ENCODE results near the gene TCF25.
"Not testable (repeated sequence)": the region's sequence is repeated elsewhere in the genome, so short reads cannot be mapped to it uniquely, and the experiment has no call there.

Gene TCF25

DNA sequence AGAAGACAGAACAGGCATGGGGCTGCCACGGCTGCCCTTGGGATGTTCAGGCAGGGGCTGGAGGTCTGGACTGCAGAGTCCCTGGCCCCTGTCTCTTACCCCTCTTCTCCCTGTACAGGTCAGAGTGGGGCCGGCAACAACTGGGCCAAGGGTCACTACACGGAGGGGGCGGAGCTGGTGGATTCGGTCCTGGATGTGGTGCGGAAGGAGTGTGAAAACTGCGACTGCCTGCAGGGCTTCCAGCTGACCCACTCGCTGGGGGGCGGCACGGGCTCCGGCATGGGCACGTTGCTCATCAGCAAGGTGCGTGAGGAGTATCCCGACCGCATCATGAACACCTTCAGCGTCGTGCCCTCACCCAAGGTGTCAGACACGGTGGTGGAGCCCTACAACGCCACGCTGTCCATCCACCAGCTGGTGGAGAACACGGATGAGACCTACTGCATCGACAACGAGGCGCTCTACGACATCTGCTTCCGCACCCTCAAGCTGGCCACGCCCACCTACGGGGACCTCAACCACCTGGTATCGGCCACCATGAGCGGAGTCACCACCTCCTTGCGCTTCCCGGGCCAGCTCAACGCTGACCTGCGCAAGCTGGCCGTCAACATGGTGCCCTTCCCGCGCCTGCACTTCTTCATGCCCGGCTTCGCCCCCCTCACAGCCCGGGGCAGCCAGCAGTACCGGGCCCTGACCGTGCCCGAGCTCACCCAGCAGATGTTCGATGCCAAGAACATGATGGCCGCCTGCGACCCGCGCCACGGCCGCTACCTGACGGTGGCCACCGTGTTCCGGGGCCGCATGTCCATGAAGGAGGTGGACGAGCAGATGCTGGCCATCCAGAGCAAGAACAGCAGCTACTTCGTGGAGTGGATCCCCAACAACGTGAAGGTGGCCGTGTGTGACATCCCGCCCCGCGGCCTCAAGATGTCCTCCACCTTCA lies 61.5 kb downstream of the TCF25 start:
- no peak for TF ChIP-seq CTCF (IDR thresholded peaks at IDR 0.05; ENCODE audit: low read depth, low read length, missing control alignments)
- no peak for DNase-seq (ENCODE audit: low read depth)
- H3K4me3 ChIP-seq (ENCODE audit: low read depth, low read length): no peak overlapping the region
- in situ Hi-C loops (cut with HindIII; ENCODE audit: low sequenced_read_pairs): no loop called here

- H3K4me3 ChIP-seq (ENCODE audit: low read depth, low read length); in situ Hi-C loops (cut with HindIII; ENCODE audit: low sequenced_read_pairs); DNase-seq (ENCODE audit: low read depth): not testable (repeated sequence)
These were observed 62.2 kb downstream of the TCF25 start for GRCh38 chr16:89935620-89936019.

DNA sequence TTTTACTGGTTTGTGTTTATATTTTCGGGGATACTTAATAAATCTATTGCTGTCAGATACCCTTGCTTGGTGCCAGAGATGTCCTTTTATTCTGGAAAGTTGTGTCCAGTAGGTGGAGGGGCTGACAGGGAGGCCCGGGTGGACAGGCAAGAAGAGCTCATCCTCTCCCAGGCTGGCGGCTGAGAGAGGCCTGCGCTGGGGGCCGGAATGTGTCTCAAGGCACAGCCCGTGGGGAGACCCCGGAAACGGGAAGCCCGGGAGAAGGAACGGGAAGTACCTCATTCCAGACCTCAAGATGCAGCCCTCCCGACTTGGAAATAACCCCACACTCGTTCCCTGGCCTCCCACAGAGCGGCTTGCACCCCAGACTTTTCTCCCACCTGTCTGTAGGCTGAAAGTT lies 62.6 kb downstream of the TCF25 start:
- in situ Hi-C loops (cut with HindIII; ENCODE audit: low sequenced_read_pairs): no loop called here

GRCh38 chr16:89936508-89936907 lies 63.1 kb downstream of the TCF25 start:
- in situ Hi-C loops (cut with HindIII; ENCODE audit: low sequenced_read_pairs): no loop called here
- no peak for DNase-seq (ENCODE audit: low read depth)
- no peak overlapping the region for H3K4me3 ChIP-seq (ENCODE audit: low read depth, low read length)
- no peak for TF ChIP-seq CTCF (IDR thresholded peaks at IDR 0.05; ENCODE audit: low read depth, low read length, missing control alignments)

More for the DNA sequence above, 62.6 kb downstream of the TCF25 start:
- no peak for TF ChIP-seq CTCF (IDR thresholded peaks at IDR 0.05; ENCODE audit: low read depth, low read length, missing control alignments)
- DNase-seq (ENCODE audit: low read depth): no peak
- H3K4me3 ChIP-seq (ENCODE audit: low read depth, low read length): no peak overlapping the region

DNA sequence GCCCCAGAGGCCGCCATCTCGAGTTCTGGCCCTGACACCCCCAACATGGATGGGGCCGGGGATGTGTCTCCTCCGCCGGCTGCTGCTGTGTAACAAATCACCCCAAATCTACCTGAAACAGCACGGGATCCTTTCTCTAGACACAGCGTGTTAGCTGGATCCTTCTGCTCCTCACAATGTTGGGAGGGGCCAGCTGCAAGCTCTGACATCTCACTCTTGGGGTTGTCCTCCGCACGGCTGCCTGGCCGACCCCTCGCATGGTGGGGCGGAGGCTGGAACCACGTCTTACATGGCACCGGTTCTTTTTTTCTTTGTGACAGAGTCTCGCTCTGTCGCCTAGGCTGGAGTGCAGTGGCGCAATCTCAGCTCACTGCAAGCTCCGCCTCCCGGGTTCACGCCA lies 63.6 kb downstream of the TCF25 start:
- no peak overlapping the region for H3K4me3 ChIP-seq (ENCODE audit: low read depth, low read length)
- in situ Hi-C loops (cut with HindIII; ENCODE audit: low sequenced_read_pairs): no loop called here
- DNase-seq (ENCODE audit: low read depth): no peak
- TF ChIP-seq CTCF (IDR thresholded peaks at IDR 0.05; ENCODE audit: low read depth, low read length, missing control alignments): no peak

- H3K4me3 ChIP-seq (ENCODE audit: low read depth, low read length): no peak overlapping the region
- no peak for TF ChIP-seq CTCF (IDR thresholded peaks at IDR 0.05; ENCODE audit: low read depth, low read length, missing control alignments)
- in situ Hi-C loops (cut with HindIII; ENCODE audit: low sequenced_read_pairs): no loop called here
- no peak for DNase-seq (ENCODE audit: low read depth)
These were observed 64.9 kb downstream of the TCF25 start for GRCh38 chr16:89938175-89938885.

DNA sequence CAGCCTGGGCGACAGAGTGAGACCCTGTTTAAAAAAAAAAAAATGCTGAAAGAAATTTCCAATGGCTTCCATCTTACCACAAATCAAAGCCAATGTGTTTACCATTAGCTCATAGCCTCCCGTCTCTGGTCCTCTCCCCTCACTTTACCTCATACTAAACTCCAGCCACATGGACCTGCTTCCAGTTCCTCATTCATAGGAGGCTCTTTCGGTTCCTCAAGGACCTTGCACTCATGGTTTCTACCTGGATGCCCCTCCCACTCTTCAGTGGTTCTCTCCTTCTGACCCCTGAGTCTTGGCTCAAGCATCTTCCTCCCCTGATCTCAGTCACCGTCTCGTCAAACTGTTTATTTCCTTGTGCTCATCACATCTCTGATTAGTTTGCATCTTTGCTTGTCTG lies 71.4 kb downstream of the TCF25 start:
- no peak for TF ChIP-seq CTCF (IDR thresholded peaks at IDR 0.05; ENCODE audit: low read depth, low read length, missing control alignments)
- no peak overlapping the region for H3K4me3 ChIP-seq (ENCODE audit: low read depth, low read length)
- in situ Hi-C loops (cut with HindIII; ENCODE audit: low sequenced_read_pairs): no loop called here
- no peak for DNase-seq (ENCODE audit: low read depth)

Data from astrocyte of the cerebellum (primary cell).